Activated T-helper 17 cell treated with anti-CD3 and anti-CD28 coated beads, Interleukin-2, amount 50 U/mL, for 72 hours (primary cell): Measurements from ENCODE around the gene AFF1. TPM values are rescaled to one million over a fixed set of nuclear protein-coding genes. Genes with fewer than 3 reads are reported as not detected.

Source experiments
- ATAC-seq: fragments of 150-1000 bp; cut with Tn5 transposase; replicated peaks from 2 replicates; pipeline ENCODE4 v1.10.0; 2021; ENCODE audit warnings: mild to moderate bottlenecking, moderate library complexity
- H3K27ac Mint-ChIP-seq: one replicate; pipeline ENCODE4 v1.8.0; 2022; ENCODE audit warnings: mixed read lengths
- H3K27me3 Mint-ChIP-seq: one replicate; pipeline ENCODE4 v1.8.0; 2022; ENCODE audit warnings: mixed read lengths
- H3K36me3 Mint-ChIP-seq: one replicate; pipeline ENCODE4 v1.8.0; 2022; ENCODE audit warnings: low read depth, mild to moderate bottlenecking, mixed read lengths
- H3K4me1 Mint-ChIP-seq: one replicate; pipeline ENCODE4 v1.8.0; 2022; ENCODE audit warnings: mixed read lengths
- H3K4me3 Mint-ChIP-seq: one replicate; pipeline ENCODE4 v1.8.0; 2022; ENCODE audit warnings: mild to moderate bottlenecking, mixed read lengths
- H3K9me3 Mint-ChIP-seq: one replicate; pipeline ENCODE4 v1.8.0; 2022; ENCODE audit warnings: mixed read lengths
- total RNA-seq, 2 donors: library from RNA; stranded (reverse); gene quantifications; one replicate each; pipeline ENCODE4 v1.2.3, GENCODE V29; 2022

The AFF1 gene
- total RNA-seq, 2 donors from 2014 or later, result 64.2 to 80.5 TPM

- Mint-ChIP-seq H3K4me3 (no peak overlapping the region), H3K27ac (no peak overlapping the region), H3K27me3 (no peaks in the 10 kb centered on the region), H3K36me3 (peaks cover 12% of the 10 kb centered on the region), H3K9me3 (no peaks in the 10 kb centered on the region), H3K4me1 (peaks cover 10% of the 10 kb centered on the region)
- ATAC-seq, result no peak
These were observed 110.8 kb downstream of the AFF1 start for GRCh38 chr4:87045659-87046058.

GRCh38 chr4:87046121-87046551 lies 111.3 kb downstream of the AFF1 start:
- Mint-ChIP-seq H3K27me3 (no peaks in the 10 kb centered on the region), H3K9me3 (no peaks in the 10 kb centered on the region), H3K4me3 (no peak overlapping the region), H3K36me3 (peaks cover 17% of the 10 kb centered on the region), H3K27ac (no peak overlapping the region), H3K4me1 (peaks cover 14% of the 10 kb centered on the region)
- no peak for ATAC-seq

GRCh38 chr4:87047281-87047798 lies 112.5 kb downstream of the AFF1 start:
- Mint-ChIP-seq H3K4me1 (peaks cover 19% of the 10 kb centered on the region), H3K27me3 (no peaks in the 10 kb centered on the region), H3K27ac (no peak overlapping the region)

GRCh38 chr4:87049508-87049907 lies 114.7 kb downstream of the AFF1 start:
- peaks cover 31% of the 10 kb centered on the region for H3K4me1 Mint-ChIP-seq
- H3K27ac Mint-ChIP-seq, result no peak overlapping the region
- no peak for ATAC-seq
- no peak overlapping the region for H3K4me3 Mint-ChIP-seq
- peaks cover 41% of the 10 kb centered on the region for H3K36me3 Mint-ChIP-seq
- no peaks in the 10 kb centered on the region for H3K27me3 Mint-ChIP-seq
- no peaks in the 10 kb centered on the region for H3K9me3 Mint-ChIP-seq

More at GRCh38 chr4:87047281-87047798, 112.5 kb downstream of the AFF1 start:
- no peak for ATAC-seq
- peaks cover 25% of the 10 kb centered on the region for H3K36me3 Mint-ChIP-seq
- H3K4me3 Mint-ChIP-seq, result no peak overlapping the region
- H3K9me3 Mint-ChIP-seq, result no peaks in the 10 kb centered on the region

- H3K4me1 Mint-ChIP-seq, result peaks cover 39% of the 10 kb centered on the region
- peak overlapping the region; percentile 96 for H3K27ac Mint-ChIP-seq
- peak overlapping the region; percentile 67 for H3K4me3 Mint-ChIP-seq
- peaks cover 46% of the 10 kb centered on the region for H3K36me3 Mint-ChIP-seq
- ATAC-seq, result no peak
- H3K9me3 Mint-ChIP-seq, result no peaks in the 10 kb centered on the region
- no peaks in the 10 kb centered on the region for H3K27me3 Mint-ChIP-seq
These were observed 115.8 kb downstream of the AFF1 start for GRCh38 chr4:87050596-87050995.

- H3K36me3 Mint-ChIP-seq, result peaks cover 52% of the 10 kb centered on the region
- H3K9me3 Mint-ChIP-seq, result no peaks in the 10 kb centered on the region
- peaks cover 45% of the 10 kb centered on the region for H3K4me1 Mint-ChIP-seq
- peak overlapping the region; percentile 67 for H3K4me3 Mint-ChIP-seq
- ATAC-seq, result no peak
- no peaks in the 10 kb centered on the region for H3K27me3 Mint-ChIP-seq
- H3K27ac Mint-ChIP-seq, result peak overlapping the region; percentile 96
These were observed 116.4 kb downstream of the AFF1 start for GRCh38 chr4:87051121-87051713.

GRCh38 chr4:87052615-87053014 lies 117.8 kb downstream of the AFF1 start:
- Mint-ChIP-seq H3K4me1 (peaks cover 56% of the 10 kb centered on the region), H3K36me3 (peaks cover 59% of the 10 kb centered on the region), H3K27me3 (no peaks in the 10 kb centered on the region), H3K9me3 (no peaks in the 10 kb centered on the region), H3K4me3 (peak overlapping the region; percentile 67), H3K27ac (peak overlapping the region; percentile 96)
- no peak for ATAC-seq

GRCh38 chr4:87053176-87053658 lies 118.4 kb downstream of the AFF1 start:
- H3K4me1 Mint-ChIP-seq, result peaks cover 62% of the 10 kb centered on the region
- H3K27ac Mint-ChIP-seq, result peak overlapping the region; percentile 96
- H3K9me3 Mint-ChIP-seq, result no peaks in the 10 kb centered on the region
- peak overlapping the region; percentile 67 for H3K4me3 Mint-ChIP-seq
- no peaks in the 10 kb centered on the region for H3K27me3 Mint-ChIP-seq
- peak; percentile 78 for ATAC-seq
- H3K36me3 Mint-ChIP-seq, result peaks cover 64% of the 10 kb centered on the region

- Mint-ChIP-seq H3K27me3 (no peaks in the 10 kb centered on the region), H3K9me3 (no peaks in the 10 kb centered on the region), H3K4me3 (peak overlapping the region; percentile 67), H3K4me1 (peaks cover 70% of the 10 kb centered on the region), H3K36me3 (peaks cover 71% of the 10 kb centered on the region), H3K27ac (peak overlapping the region; percentile 96)
- ATAC-seq, result no peak
These were observed 119.3 kb downstream of the AFF1 start for GRCh38 chr4:87053802-87054767.

- no peak for ATAC-seq
- peaks cover 73% of the 10 kb centered on the region for H3K36me3 Mint-ChIP-seq
- no peaks in the 10 kb centered on the region for H3K9me3 Mint-ChIP-seq
- peaks cover 78% of the 10 kb centered on the region for H3K4me1 Mint-ChIP-seq
- H3K4me3 Mint-ChIP-seq, result peak overlapping the region; percentile 7
- H3K27me3 Mint-ChIP-seq, result no peaks in the 10 kb centered on the region
- peak overlapping the region; percentile 96 for H3K27ac Mint-ChIP-seq
These were observed 120.1 kb downstream of the AFF1 start for GRCh38 chr4:87054900-87055299.

GRCh38 chr4:87055311-87055710 lies 120.5 kb downstream of the AFF1 start:
- H3K27ac Mint-ChIP-seq, result peak overlapping the region; percentile 96
- peaks cover 76% of the 10 kb centered on the region for H3K4me1 Mint-ChIP-seq
- ATAC-seq, result no peak
- H3K36me3 Mint-ChIP-seq, result peaks cover 71% of the 10 kb centered on the region
- no peaks in the 10 kb centered on the region for H3K27me3 Mint-ChIP-seq
- no peaks in the 10 kb centered on the region for H3K9me3 Mint-ChIP-seq
- peak overlapping the region; percentile 7 for H3K4me3 Mint-ChIP-seq

GRCh38 chr4:87056881-87057280 lies 122.1 kb downstream of the AFF1 start:
- Mint-ChIP-seq H3K9me3 (no peaks in the 10 kb centered on the region), H3K4me3 (peak overlapping the region; percentile 68), H3K27me3 (no peaks in the 10 kb centered on the region), H3K27ac (peak overlapping the region; percentile 93), H3K4me1 (peaks cover 69% of the 10 kb centered on the region), H3K36me3 (peaks cover 66% of the 10 kb centered on the region)
- ATAC-seq, result no peak

GRCh38 chr4:87057835-87058355 lies 123.1 kb downstream of the AFF1 start:
- Mint-ChIP-seq H3K9me3 (no peaks in the 10 kb centered on the region), H3K27me3 (no peaks in the 10 kb centered on the region), H3K4me3 (peak overlapping the region; percentile 68), H3K4me1 (peaks cover 66% of the 10 kb centered on the region), H3K27ac (peak overlapping the region; percentile 93), H3K36me3 (peaks cover 65% of the 10 kb centered on the region)
- ATAC-seq, result no peak

- ATAC-seq, result peak; percentile 78
- Mint-ChIP-seq H3K27ac (peak overlapping the region; percentile 93), H3K27me3 (no peaks in the 10 kb centered on the region), H3K4me1 (peaks cover 66% of the 10 kb centered on the region), H3K9me3 (no peaks in the 10 kb centered on the region), H3K4me3 (peak overlapping the region; percentile 68), H3K36me3 (peaks cover 62% of the 10 kb centered on the region)
These were observed 123.7 kb downstream of the AFF1 start for GRCh38 chr4:87058356-87059073.
